Caki2 (cell line): Measurements from ENCODE around the gene PPP2CA. TPM values are rescaled to one million over a fixed set of nuclear protein-coding genes. Genes with fewer than 3 reads are reported as not detected.
A peak's percentile ranks its signal among the peaks of the same experiment; 100 is the strongest.
"Not testable (repeated sequence)": the region's sequence is repeated elsewhere in the genome, so short reads cannot be mapped to it uniquely, and the experiment has no call there.

Source experiments
- DNase-seq: peaks from one replicate; pipeline ENCODE4 v3.0.0-alpha.2; 2015; ENCODE audit warnings: low read depth
- in situ Hi-C: cut with HindIII; loops from 2 replicates; pipeline ENCODE4 v1.10.0; 2016; ENCODE audit warnings: low sequenced_read_pairs, low pct_unique_long_range_greater_than_20kb, mixed read lengths
- total RNA-seq: library from RNA; depleted of rRNA; stranded (reverse); fragments of >200 nt; shearing (Covaris generic); gene quantifications from 2 replicates; pipeline ENCODE4 v1.2.3, GENCODE V29; 2014; ENCODE audit warnings: low replicate concordance

The PPP2CA gene
- total RNA-seq, 1 experiment from 2014 or later: 285 TPM

- DNase-seq: not testable (repeated sequence)
Observed at GRCh38 chr5:134211263-134212031, 14.4 kb downstream of the PPP2CA start.

DNA sequence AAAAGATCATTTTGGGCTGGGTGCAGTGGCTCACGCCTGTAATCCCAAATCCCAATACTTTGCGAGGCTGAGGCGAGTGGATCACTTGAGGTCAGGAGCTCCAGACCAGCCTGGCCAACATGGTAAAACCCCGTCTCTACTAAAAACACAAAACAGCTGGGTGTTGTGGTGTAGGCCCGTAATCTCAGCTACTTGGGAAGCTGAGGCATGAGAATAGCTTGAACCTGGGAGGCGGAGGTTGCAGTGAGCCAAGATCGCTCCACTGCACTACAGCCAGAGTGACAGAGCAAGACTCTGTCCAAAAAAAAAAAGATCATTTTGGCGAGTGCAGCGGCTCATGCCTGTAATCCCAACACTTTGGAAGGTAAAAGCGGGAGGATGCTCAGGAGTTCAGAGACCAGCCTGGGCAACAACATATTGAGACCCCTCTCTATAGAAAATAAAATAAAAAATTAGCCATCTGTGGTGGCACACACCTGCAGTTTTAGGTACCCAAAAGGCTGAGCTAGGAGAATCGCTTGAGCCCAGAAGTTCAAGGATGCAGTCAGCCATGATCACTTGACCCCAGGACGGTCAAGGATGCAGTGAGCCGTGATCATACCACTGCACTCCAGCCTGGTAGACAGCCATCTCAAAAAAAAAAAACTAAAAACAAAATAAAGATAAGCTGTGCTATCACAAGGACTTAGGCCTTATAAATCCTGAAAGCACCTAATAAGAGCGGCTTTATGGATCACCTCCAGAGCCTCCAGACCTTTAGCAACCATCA lies 16.2 kb downstream of the PPP2CA start:
- in situ Hi-C loops: no loop called here
- DNase-seq: no peak

More at GRCh38 chr5:134211263-134212031, 14.4 kb downstream of the PPP2CA start:
- in situ Hi-C loops: not testable (repeated sequence)

GRCh38 chr5:134207696-134208095 lies 18.2 kb downstream of the PPP2CA start:
- no peak for DNase-seq
- in situ Hi-C loops: no loop called here

DNA sequence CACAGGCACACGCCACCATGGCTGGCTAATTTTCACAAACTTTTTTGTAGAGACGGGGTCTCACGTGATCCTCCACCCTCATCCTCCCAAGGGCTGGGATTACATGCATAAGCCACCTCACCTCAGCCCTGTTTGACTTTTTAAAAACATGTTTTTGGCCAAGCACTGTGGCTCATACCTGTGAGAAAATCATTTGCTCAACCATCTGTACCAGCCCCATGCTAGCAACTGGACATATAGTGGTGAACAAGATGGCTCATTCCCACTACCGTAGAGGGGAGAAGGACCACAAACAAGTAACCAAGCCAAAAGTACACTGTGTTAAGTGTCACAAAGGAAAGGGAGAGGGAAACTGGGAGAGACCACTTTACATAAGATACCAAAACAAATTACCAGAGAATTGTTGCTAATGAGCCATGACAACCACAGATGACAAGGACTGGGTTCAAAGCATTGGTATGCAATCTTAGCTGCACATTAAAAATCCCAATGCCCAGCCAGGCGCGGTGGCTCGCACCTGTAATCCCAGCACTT lies 19.2 kb downstream of the PPP2CA start:
- no peak for DNase-seq
- in situ Hi-C loops: no loop called here

- no peak for DNase-seq
- in situ Hi-C loops: no loop called here
Observed at GRCh38 chr5:134204575-134204974, 21.3 kb downstream of the PPP2CA start.

- DNase-seq: no peak
- in situ Hi-C loops: no loop called here
Observed at GRCh38 chr5:134203630-134204029, 22.2 kb downstream of the PPP2CA start.

DNA sequence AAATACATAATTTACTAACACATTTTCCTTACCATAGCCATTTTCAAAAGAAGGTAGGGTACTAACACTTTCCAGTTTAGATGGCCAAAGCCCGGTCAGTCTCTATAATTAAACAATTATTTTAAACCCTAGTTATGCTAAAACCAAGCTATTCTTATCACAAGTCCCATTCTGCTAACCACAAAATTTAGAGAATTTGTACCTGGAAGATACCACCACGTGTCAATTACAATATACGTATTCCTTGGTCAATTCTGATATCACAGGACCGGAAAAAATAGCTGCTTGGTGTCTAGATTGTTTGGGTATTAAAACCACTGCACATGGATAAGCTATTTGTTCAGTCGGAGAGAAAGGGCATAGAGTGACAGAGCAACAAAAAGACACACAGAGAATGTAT lies 30.2 kb downstream of the PPP2CA start:
- in situ Hi-C loops: no loop called here
- no peak for DNase-seq

GRCh38 chr5:134189031-134189430 lies 36.8 kb downstream of the PPP2CA start:
- in situ Hi-C loops: no loop called here
- DNase-seq: no peak

- in situ Hi-C loops: no loop called here
- no peak for DNase-seq
Observed at GRCh38 chr5:134188092-134188491, 37.8 kb downstream of the PPP2CA start.

- DNase-seq: peak; percentile 28
- in situ Hi-C loops: no loop called here
Observed at GRCh38 chr5:134184155-134185135, 41.4 kb downstream of the PPP2CA start.

- no peak for DNase-seq
- in situ Hi-C loops: no loop called here
Observed at GRCh38 chr5:134183481-134183880, 42.4 kb downstream of the PPP2CA start.

- in situ Hi-C loops: no loop called here
- DNase-seq: no peak
Observed at GRCh38 chr5:134178096-134178419, 47.8 kb downstream of the PPP2CA start.

DNA sequence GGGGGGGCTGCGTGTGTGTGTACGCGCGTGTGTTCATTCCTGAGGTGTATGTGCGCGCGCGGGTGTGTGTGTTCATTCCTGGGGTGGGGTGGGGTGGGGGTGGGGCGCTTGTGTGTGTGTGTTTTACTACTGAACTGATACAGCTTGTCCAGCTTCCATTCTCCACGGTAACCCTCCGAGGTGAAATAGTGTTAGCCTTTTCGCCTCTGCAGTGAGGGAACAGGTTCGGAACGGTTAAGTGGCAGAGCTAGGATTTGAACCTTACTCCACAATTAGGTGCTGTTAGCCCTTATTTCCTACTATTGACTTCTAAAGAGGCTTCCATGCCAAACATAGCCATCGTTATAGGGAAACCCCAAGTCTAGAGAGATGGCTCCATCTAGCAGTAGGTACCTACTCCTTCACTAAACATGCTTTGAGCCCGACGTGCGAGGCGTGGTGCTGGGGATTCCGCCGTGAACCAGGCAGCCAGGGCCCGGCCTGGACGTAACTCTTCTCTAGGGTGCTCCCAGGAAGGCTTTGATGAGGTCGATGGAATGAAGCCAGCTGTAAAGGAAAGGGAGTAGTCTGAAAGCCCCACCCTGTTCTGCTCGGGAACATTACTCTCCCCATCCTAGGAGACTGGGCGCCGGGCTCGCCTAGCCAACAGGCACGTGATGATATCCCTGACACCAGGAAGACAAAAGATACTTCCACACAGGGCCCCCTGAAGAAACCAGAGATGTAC lies 48.3 kb downstream of the PPP2CA start:
- peak; percentile 75 for DNase-seq
- in situ Hi-C loops: no loop called here

DNA sequence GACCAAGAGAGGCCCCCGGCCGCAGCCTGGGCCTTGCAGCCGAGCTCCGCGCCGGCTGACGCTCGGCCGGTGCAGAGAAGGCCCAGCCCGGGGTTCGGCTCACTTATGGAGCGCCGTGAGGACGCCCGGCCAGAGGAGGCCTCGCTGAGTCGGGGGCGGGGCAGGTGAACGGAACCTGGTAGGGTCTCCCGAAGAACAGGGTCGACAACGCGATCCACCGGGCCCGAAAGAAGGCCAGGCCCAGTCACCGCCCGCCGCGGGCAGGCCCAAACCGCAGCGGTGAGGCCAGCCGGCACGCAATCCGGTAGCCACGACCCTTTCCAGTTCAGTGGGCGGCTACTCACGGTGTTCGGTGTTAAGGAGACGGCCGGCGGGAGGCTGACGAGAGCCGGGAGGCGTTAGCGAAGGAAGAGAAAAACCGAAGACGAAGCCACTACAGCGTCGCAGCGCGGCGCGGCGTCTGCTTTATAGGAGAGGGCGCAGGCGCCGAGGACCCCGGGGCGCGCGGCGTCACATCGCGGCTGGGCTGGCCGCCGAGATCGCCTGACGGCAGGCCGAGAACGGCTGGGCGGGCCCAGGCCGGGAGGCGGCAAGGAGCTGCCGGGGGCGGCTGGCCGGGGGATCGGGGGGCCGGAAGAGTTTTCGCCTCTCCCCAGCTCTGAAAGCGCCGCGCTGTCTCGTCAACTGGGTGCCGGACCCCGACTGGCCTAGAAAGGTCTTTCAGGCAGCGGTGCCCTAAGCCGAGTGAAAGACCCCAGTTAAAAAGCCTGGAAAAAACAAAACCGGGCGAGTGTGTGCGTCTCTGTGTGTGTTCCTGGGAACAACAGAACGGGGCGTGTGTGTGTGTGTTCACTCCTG lies 49.1 kb downstream of the PPP2CA start, which contains the start of gene SKP1:
Gene SKP1, minus strand, starts transcription at position 440 of the 858 bp plus-strand sequence. CDS start 2,928 bp downstream, outside the sequence.
- in situ Hi-C loops: no loop called here
- DNase-seq: peak; percentile 79

GRCh38 chr5:134175921-134176510 lies 49.9 kb downstream of the PPP2CA start:
- peak; percentile 21 for DNase-seq
- in situ Hi-C loops: no loop called here
